ENCODE results near the gene HABP4. TPM values are rescaled to one million over a fixed set of nuclear protein-coding genes. Genes with fewer than 3 reads are reported as not detected.

Gene HABP4
- total RNA-seq, 1 experiment from 2014 or later: 9.8 TPM

DNA sequence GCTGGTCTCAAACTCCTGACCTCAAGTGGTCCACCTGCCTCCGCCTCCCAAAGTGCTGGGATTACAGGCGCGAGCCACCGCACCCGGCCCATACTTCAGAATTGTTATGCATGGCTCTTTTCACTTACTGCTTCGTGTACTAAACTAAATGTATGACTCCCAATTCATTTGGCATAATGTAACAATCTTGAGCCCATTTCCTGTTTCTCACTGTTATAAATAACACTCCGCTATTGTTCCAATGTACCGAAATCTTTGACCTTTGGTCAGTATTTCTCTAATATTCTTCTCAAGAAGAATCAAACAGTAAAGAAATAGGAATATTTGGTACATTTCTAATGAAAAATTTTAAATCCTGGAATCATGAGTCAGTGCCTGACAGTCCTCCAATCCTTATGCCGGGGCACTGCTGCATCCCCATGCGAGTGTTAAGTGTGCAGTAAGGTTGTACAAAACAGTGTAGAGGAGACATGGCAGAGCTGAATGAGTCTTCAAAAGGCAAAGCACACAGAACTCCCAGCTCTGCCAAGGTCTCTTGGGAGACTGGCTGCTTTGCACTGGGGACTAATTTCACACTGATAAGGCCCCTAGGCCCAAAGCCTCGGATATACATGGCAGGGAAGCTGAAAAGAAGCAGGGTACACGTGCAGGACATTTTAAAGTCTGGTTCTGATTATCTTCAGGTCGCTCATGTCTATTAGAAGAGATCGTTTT, 58.4 kb downstream of the HABP4 start:
- H3K27me3 Mint-ChIP-seq (ENCODE audit: low read depth): no peaks in the 10 kb centered on the region
- H3K36me3 Mint-ChIP-seq: peaks cover 33% of the 10 kb centered on the region
- DNase-seq (ENCODE audit: low spot score) (no peak), ATAC-seq (no peak)
- CTCF ChIA-PET: no interaction called here
- TF ChIP-seq CREM (CRISPR knock-in tag; IDR thresholded peaks at IDR 0.05): no peak
- no peak for TF ChIP-seq CREB1 (CRISPR knock-in tag; IDR thresholded peaks at IDR 0.05)
- TF ChIP-seq ZNF232 (CRISPR knock-in tag; IDR thresholded peaks at IDR 0.05): no peak
- TF ChIP-seq, protein P1, sequence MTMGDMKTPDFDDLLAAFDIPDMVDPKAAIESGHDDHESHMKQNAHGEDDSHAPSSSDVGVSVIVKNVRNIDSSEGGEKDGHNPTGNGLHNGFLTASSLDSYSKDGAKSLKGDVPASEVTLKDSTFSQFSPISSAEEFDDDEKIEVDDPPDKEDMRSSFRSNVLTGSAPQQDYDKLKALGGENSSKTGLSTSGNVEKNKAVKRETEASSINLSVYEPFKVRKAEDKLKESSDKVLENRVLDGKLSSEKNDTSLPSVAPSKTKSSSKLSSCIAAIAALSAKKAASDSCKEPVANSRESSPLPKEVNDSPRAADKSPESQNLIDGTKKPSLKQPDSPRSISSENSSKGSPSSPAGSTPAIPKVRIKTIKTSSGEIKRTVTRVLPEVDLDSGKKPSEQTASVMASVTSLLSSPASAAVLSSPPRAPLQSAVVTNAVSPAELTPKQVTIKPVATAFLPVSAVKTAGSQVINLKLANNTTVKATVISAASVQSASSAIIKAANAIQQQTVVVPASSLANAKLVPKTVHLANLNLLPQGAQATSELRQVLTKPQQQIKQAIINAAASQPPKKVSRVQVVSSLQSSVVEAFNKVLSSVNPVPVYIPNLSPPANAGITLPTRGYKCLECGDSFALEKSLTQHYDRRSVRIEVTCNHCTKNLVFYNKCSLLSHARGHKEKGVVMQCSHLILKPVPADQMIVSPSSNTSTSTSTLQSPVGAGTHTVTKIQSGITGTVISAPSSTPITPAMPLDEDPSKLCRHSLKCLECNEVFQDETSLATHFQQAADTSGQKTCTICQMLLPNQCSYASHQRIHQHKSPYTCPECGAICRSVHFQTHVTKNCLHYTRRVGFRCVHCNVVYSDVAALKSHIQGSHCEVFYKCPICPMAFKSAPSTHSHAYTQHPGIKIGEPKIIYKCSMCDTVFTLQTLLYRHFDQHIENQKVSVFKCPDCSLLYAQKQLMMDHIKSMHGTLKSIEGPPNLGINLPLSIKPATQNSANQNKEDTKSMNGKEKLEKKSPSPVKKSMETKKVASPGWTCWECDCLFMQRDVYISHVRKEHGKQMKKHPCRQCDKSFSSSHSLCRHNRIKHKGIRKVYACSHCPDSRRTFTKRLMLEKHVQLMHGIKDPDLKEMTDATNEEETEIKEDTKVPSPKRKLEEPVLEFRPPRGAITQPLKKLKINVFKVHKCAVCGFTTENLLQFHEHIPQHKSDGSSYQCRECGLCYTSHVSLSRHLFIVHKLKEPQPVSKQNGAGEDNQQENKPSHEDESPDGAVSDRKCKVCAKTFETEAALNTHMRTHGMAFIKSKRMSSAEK (CRISPR knock-in tag; IDR thresholded peaks at IDR 0.05; ENCODE audit: borderline replicate concordance): no peak
- no peak for TF ChIP-seq NFE2L1 (CRISPR knock-in tag; IDR thresholded peaks at IDR 0.05)
- TF ChIP-seq, protein P2, sequence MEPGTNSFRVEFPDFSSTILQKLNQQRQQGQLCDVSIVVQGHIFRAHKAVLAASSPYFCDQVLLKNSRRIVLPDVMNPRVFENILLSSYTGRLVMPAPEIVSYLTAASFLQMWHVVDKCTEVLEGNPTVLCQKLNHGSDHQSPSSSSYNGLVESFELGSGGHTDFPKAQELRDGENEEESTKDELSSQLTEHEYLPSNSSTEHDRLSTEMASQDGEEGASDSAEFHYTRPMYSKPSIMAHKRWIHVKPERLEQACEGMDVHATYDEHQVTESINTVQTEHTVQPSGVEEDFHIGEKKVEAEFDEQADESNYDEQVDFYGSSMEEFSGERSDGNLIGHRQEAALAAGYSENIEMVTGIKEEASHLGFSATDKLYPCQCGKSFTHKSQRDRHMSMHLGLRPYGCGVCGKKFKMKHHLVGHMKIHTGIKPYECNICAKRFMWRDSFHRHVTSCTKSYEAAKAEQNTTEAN (CRISPR knock-in tag; IDR thresholded peaks at IDR 0.05): no peak
- no peak for TF ChIP-seq ZNF121 (CRISPR knock-in tag; IDR thresholded peaks at IDR 0.05)
- no peak for TF ChIP-seq ZNF671 (CRISPR knock-in tag; IDR thresholded peaks at IDR 0.05)
- TF ChIP-seq, protein P3, sequence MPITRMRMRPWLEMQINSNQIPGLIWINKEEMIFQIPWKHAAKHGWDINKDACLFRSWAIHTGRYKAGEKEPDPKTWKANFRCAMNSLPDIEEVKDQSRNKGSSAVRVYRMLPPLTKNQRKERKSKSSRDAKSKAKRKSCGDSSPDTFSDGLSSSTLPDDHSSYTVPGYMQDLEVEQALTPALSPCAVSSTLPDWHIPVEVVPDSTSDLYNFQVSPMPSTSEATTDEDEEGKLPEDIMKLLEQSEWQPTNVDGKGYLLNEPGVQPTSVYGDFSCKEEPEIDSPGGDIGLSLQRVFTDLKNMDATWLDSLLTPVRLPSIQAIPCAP (CRISPR knock-in tag; IDR thresholded peaks at IDR 0.05): no peak
- TF ChIP-seq ZNF263 (CRISPR knock-in tag; IDR thresholded peaks at IDR 0.05; ENCODE audit: low read depth): no peak
- TF ChIP-seq NFATC4 (CRISPR knock-in tag; IDR thresholded peaks at IDR 0.05): no peak
- TF ChIP-seq, protein P4, sequence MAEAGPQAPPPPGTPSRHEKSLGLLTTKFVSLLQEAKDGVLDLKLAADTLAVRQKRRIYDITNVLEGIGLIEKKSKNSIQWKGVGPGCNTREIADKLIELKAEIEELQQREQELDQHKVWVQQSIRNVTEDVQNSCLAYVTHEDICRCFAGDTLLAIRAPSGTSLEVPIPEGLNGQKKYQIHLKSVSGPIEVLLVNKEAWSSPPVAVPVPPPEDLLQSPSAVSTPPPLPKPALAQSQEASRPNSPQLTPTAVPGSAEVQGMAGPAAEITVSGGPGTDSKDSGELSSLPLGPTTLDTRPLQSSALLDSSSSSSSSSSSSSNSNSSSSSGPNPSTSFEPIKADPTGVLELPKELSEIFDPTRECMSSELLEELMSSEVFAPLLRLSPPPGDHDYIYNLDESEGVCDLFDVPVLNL (CRISPR knock-in tag; IDR thresholded peaks at IDR 0.05; ENCODE audit: borderline replicate concordance, low read depth): no peak
- no peak for TF ChIP-seq EMX1 (CRISPR knock-in tag; IDR thresholded peaks at IDR 0.05)
- TF ChIP-seq, protein P5, sequence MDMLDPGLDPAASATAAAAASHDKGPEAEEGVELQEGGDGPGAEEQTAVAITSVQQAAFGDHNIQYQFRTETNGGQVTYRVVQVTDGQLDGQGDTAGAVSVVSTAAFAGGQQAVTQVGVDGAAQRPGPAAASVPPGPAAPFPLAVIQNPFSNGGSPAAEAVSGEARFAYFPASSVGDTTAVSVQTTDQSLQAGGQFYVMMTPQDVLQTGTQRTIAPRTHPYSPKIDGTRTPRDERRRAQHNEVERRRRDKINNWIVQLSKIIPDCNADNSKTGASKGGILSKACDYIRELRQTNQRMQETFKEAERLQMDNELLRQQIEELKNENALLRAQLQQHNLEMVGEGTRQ (CRISPR knock-in tag; IDR thresholded peaks at IDR 0.05): no peak
- TF ChIP-seq, protein P6, sequence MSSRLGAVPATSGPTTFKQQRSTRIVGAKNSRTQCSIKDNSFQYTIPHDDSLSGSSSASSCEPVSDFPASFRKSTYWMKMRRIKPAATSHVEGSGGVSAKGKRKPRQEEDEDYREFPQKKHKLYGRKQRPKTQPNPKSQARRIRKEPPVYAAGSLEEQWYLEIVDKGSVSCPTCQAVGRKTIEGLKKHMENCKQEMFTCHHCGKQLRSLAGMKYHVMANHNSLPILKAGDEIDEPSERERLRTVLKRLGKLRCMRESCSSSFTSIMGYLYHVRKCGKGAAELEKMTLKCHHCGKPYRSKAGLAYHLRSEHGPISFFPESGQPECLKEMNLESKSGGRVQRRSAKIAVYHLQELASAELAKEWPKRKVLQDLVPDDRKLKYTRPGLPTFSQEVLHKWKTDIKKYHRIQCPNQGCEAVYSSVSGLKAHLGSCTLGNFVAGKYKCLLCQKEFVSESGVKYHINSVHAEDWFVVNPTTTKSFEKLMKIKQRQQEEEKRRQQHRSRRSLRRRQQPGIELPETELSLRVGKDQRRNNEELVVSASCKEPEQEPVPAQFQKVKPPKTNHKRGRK (CRISPR knock-in tag; IDR thresholded peaks at IDR 0.05; ENCODE audit: borderline replicate concordance): no peak
- TF ChIP-seq IRF2 (CRISPR knock-in tag; IDR thresholded peaks at IDR 0.05; ENCODE audit: borderline replicate concordance, low read depth): no peak
- no peak for TF ChIP-seq TP53 (CRISPR knock-in tag; IDR thresholded peaks at IDR 0.05)
- no peaks in the 10 kb centered on the region; the same call in 1 of the 2 replicates for H3K9me3 Mint-ChIP-seq
- no peak overlapping the region for H3K4me3 Mint-ChIP-seq
- H3K27ac Mint-ChIP-seq: peak overlapping the region; percentile 46; the same call in 1 of the 2 replicates
- POLR2A ChIA-PET: no interaction called here
- H3K4me1 Mint-ChIP-seq: peaks cover 24% of the 10 kb centered on the region
